Stimulated activated CD4-positive, alpha-beta T cell treated with anti-CD3 and anti-CD28 coated beads, Interleukin-2, amount 100 ng/mL, for 48 hours (primary cell): ENCODE data around the gene COIL.
"Not testable (repeated sequence)": the region's sequence is repeated elsewhere in the genome, so short reads cannot be mapped to it uniquely, and the experiment has no call there.

Experiments used
- DNase-seq, 2 donors: peaks; one replicate each; pipeline ENCODE4 v3.0.0-alpha.2; 2020

COIL gene

GRCh38 chr17:56960596-56961538, at the start of gene COIL:
COIL (minus strand) TSS chr17:56961050; CDS start chr17:56961019, 31 bp downstream.
- DNase-seq = peak; percentile 98

- DNase-seq = no peak
These were observed 49.6 kb upstream of the COIL start for GRCh38 chr17:57010487-57010886.

- peak; percentile 26 to 40 for DNase-seq
These were observed 49.0 kb upstream of the COIL start for GRCh38 chr17:57009737-57010445.

GRCh38 chr17:57008958-57009357, 48.1 kb upstream of the COIL start:
- no peak for DNase-seq

GRCh38 chr17:57006040-57006439, 45.2 kb upstream of the COIL start:
- no peak for DNase-seq

- DNase-seq = no peak
These were observed 44.2 kb upstream of the COIL start for GRCh38 chr17:57004944-57005579.

GRCh38 chr17:57002904-57003303, 42.1 kb upstream of the COIL start:
- DNase-seq = no peak

GRCh38 chr17:57001541-57001940, 40.7 kb upstream of the COIL start:
- no peak for DNase-seq

GRCh38 chr17:56997313-56997712, 36.5 kb upstream of the COIL start:
- no peak for DNase-seq

GRCh38 chr17:56995766-56996165, 34.9 kb upstream of the COIL start:
- no peak for DNase-seq

GRCh38 chr17:56994009-56994792, 33.4 kb upstream of the COIL start:
- no peak for DNase-seq

GRCh38 chr17:56992364-56992763, 31.5 kb upstream of the COIL start:
- no peak for DNase-seq

GRCh38 chr17:56988901-56989572, 28.2 kb upstream of the COIL start:
- no peak for DNase-seq

- DNase-seq = no peak
These were observed 26.5 kb upstream of the COIL start for GRCh38 chr17:56987283-56987834.

GRCh38 chr17:56985371-56986162, 24.7 kb upstream of the COIL start:
- no peak for DNase-seq

- no peak for DNase-seq
These were observed 22.5 kb upstream of the COIL start for GRCh38 chr17:56983366-56983765.

- no peak for DNase-seq
These were observed 21.5 kb upstream of the COIL start for GRCh38 chr17:56982312-56982711.

GRCh38 chr17:56980526-56980925, 19.7 kb upstream of the COIL start:
- not testable (repeated sequence) for DNase-seq

- no peak for DNase-seq
These were observed 18.2 kb upstream of the COIL start for GRCh38 chr17:56979091-56979480.

- no peak for DNase-seq
These were observed 17.7 kb upstream of the COIL start for GRCh38 chr17:56978441-56979090.
